Fibroblast of skin of scalp (primary cell): ENCODE data around the gene SPIRE2.
"Not testable (repeated sequence)": the region's sequence is repeated elsewhere in the genome, so short reads cannot be mapped to it uniquely, and the experiment has no call there.

ENCODE experiments used
- DNase-seq: peaks from one replicate; pipeline ENCODE4 v3.0.0-alpha.2; 2013

The SPIRE2 gene

DNA sequence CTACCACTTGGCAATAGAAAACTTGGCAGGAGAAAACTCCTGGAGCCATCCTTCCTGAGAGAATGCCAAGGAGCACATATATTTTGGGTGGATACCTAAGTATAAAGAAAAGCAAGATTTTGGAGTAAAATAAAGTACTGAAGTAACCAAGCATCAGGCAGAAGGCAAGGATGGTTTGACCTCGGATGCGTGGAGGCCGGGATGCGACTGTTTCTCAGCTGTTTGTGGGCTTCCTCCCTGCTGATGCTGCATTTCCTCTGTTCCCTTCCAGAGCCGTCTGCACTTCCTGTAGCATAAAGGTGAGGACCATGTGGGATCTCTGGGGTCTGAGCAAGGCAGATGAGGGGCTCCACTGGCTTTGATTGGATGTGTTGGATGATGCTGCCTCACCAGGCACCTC lies 39.6 kb downstream of the SPIRE2 start:
- DNase-seq, result no peak

DNA sequence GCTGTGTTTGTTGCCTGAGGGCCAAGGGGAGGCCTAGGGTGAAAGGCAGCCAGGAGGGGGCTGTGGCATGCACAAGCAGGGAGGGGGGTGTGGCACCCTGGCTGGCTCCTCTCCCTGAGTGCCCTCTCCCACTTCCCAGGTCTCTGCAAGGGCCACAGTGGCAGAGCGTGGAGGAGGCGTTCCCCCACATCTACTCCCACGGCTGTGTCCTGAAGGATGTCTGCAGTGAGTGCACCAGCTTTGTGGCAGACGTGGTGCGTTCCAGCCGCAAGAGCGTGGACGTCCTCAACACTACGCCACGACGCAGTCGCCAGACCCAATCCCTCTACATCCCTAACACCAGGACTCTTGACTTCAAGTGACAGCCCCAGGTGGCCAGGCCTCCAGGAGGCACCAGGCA lies 41.6 kb downstream of the SPIRE2 start:
- DNase-seq, result no peak

- no peak for DNase-seq
These were observed 42.2 kb downstream of the SPIRE2 start for GRCh38 chr16:89870440-89870839.

- no peak for DNase-seq
These were observed 43.6 kb downstream of the SPIRE2 start for GRCh38 chr16:89871895-89872294.

GRCh38 chr16:89873109-89873971 lies 45.1 kb downstream of the SPIRE2 start, which contains the start of gene TCF25:
Gene TCF25, plus strand, starts transcription at chr16:89873592. Its CDS starts 76 bp downstream, at chr16:89873668.
- DNase-seq, result peak; percentile 91

- peak; percentile 96 for DNase-seq
These were observed 45.9 kb downstream of the SPIRE2 start for GRCh38 chr16:89873972-89874689.

DNA sequence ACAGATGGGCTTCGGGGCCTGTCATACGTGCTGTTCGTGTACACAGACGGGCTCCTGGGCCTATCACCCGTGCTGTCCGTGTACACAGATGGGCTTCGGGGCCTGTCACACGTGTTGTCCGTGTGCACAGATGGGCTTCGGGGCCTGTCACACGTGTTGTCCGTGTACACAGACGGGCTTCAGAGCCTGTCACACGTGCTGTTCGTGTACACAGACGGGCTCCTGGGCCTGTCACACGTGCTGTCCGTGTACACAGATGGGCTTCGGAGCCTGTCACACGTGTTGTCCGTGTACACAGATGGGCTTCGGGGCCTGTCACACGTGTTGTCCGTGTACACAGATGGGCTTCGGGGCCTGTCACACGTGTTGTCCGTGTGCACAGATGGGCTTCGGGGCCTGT lies 50.8 kb downstream of the SPIRE2 start:
- DNase-seq, result not testable (repeated sequence)

- DNase-seq, result no peak
These were observed 52.4 kb downstream of the SPIRE2 start for GRCh38 chr16:89880477-89881367.

- no peak for DNase-seq
These were observed 53.1 kb downstream of the SPIRE2 start for GRCh38 chr16:89881368-89881730.

- no peak for DNase-seq
These were observed 55.2 kb downstream of the SPIRE2 start for GRCh38 chr16:89883346-89884040.

DNA sequence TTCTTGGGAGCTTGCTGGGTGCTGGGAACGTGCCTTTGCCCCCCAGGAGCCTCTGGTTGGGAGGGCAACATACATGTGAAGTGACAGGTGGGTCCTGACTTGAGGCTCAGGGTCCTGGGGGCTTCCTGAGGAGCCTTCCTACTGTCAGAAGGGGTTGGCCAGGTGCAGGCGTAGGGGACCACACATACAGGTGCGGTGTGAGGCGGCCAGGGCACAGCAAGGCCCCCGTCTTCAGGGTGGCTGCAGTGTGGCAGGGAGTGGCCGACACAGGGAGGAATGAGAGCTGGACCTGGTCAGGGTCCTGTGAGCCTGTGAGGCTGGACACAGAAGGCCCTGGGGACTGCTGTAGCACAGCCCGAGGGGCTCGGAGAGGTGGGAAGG lies 55.8 kb downstream of the SPIRE2 start:
- DNase-seq, result no peak

DNA sequence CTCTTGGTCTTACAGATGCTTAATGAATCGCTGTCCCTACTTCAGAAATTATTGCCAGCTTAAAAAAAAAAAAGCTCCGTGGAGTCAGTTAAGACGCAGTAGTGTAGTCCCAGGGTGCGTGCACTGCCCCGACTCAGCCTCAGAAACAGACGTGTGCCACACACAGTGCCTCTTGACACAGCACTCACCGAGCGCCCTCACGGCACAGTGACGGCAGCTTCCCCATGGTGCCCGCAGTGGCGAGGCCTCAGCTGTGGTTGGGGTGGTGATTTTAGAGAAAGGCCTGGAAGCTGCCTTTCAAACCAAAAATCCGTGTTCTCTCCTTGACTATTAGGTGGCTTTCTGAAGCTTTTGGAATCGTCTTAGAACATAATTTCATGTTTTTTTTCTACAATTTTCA lies 59.0 kb downstream of the SPIRE2 start:
- no peak for DNase-seq

- DNase-seq, result no peak
These were observed 61.9 kb downstream of the SPIRE2 start for GRCh38 chr16:89890200-89890599.

GRCh38 chr16:89890886-89891657 lies 62.8 kb downstream of the SPIRE2 start:
- no peak for DNase-seq

- no peak for DNase-seq
These were observed 63.9 kb downstream of the SPIRE2 start for GRCh38 chr16:89892055-89892630.

- no peak for DNase-seq
These were observed 64.4 kb downstream of the SPIRE2 start for GRCh38 chr16:89892635-89893034.

GRCh38 chr16:89893642-89894548 lies 65.6 kb downstream of the SPIRE2 start:
- DNase-seq, result no peak

DNA sequence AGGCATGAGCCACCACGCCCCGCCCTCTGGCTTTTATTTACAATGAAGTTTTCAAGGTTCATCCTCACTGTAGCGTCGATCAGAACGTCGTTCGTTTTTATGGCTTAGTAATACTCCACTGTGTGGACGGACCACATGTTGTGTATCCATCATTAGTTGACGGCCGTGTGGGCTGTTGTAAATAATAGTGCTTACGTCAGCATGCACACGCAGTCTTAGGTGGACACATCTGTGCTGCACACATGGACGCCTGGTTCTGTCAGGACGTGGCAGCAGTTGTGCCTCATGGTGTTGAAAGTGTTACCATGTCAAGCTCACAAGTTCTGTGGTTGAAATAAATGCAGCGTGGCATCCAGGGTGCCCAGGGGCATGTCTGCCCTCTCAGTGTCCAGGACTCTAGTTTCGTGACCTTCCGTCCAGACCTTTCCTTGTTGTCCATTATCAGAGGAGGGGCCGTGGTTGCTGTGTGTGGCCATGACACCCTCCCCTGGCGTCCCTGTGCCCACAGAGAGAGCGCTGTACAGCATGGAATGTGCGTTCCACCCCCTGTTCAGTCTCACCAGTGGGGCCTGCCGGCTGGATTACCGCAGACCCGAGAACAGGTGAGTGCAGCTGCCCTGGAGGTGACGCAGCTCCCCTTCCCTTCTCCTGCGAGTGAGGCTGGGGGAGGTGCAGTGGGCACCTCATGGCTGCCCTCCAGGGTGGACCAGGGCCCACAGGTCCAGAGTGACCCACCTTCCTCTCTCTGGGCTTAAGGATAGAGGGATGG lies 67.4 kb downstream of the SPIRE2 start:
- DNase-seq, result no peak

DNA sequence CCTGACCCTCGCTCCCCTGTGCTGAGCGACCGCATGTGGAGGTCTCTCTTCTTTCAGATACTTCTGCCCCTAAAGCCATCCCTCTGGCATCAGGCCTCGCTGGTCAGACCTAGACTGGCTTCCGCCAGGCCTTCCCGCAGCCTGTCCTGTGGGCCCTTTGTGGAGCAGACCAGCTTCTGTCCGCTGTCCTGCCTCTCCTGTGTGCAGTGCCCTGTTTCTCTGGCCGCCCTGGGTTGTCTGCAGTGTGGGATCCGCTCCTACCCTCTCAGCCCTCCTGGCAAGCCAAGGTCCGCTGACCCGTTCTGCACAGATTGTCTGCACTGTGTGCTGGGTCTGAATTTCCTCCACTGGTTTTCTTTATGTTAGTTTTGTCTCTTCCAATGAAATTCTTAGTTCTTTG lies 68.9 kb downstream of the SPIRE2 start:
- DNase-seq, result no peak
